ENCODE measurements around the gene SAMD13. TPM values are rescaled to one million over a fixed set of nuclear protein-coding genes. Genes with fewer than 3 reads are reported as not detected.

SAMD13 gene
- total RNA-seq, 1 donor from 2014 or later = 0.93 TPM

DNA sequence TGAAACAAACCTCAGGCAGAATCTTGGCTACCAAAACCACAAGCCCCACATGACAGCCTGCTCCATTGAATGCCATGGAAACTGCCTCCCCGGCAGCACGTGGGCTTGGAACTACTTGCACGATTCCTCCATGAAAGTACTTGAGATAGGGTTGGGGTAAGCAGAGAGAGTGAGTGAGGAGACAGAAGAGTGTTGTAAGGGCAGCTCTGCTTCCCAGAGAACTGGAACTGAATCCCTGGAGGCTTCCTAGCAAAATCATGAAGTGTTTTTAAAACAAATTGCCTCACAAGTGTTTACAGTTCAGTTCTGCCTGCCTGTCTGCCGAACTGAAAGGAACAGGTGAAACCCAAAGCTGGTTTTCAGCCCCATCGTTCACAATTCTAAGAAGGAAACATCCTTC lies 61.5 kb downstream of the SAMD13 start:
- H3K27me3 ChIP-seq (ENCODE audit: insufficient read depth, low read length) = no peaks in the 10 kb centered on the region
- peaks cover 2% of the 10 kb centered on the region for H3K9me3 ChIP-seq (ENCODE audit: insufficient read depth, low read depth, low read length)
- H3K4me1 ChIP-seq (ENCODE audit: insufficient read depth, low read length) = peaks cover 14% of the 10 kb centered on the region
- no peak for TF ChIP-seq EZH2 (IDR thresholded peaks at IDR 0.05; ENCODE audit: insufficient read depth, low read length)
- TF ChIP-seq, protein P1, sequence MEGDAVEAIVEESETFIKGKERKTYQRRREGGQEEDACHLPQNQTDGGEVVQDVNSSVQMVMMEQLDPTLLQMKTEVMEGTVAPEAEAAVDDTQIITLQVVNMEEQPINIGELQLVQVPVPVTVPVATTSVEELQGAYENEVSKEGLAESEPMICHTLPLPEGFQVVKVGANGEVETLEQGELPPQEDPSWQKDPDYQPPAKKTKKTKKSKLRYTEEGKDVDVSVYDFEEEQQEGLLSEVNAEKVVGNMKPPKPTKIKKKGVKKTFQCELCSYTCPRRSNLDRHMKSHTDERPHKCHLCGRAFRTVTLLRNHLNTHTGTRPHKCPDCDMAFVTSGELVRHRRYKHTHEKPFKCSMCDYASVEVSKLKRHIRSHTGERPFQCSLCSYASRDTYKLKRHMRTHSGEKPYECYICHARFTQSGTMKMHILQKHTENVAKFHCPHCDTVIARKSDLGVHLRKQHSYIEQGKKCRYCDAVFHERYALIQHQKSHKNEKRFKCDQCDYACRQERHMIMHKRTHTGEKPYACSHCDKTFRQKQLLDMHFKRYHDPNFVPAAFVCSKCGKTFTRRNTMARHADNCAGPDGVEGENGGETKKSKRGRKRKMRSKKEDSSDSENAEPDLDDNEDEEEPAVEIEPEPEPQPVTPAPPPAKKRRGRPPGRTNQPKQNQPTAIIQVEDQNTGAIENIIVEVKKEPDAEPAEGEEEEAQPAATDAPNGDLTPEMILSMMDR (IDR thresholded peaks at IDR 0.05; ENCODE audit: insufficient read depth, low read depth, low read length) = no peak
- no peak overlapping the region for H3K27ac ChIP-seq (ENCODE audit: low read depth, low read length)
- no peaks in the 10 kb centered on the region for H3K36me3 Mint-ChIP-seq (ENCODE audit: low read depth, unreplicated experiment)
- peaks cover 4% of the 10 kb centered on the region for H3K9me3 Mint-ChIP-seq (ENCODE audit: unreplicated experiment)
- no peak overlapping the region for H3K4me3 ChIP-seq (ENCODE audit: insufficient read depth, low read depth, low read length)
- no peak overlapping the region for H3K4me3 Mint-ChIP-seq (ENCODE audit: unreplicated experiment)
- H3K79me2 ChIP-seq (ENCODE audit: insufficient read depth, low read length) = no peaks in the 10 kb centered on the region
- no peaks in the 10 kb centered on the region for H3K36me3 ChIP-seq (ENCODE audit: insufficient read depth, low read length)
- no peak for FAIRE-seq
- no peak for DNase-seq (ENCODE audit: low read depth)
- no peak overlapping the region for H3K27ac Mint-ChIP-seq (ENCODE audit: unreplicated experiment)
- no peak overlapping the region for H3K9ac ChIP-seq (ENCODE audit: low read length)
- H3K4me2 ChIP-seq (ENCODE audit: low read length) = no peak overlapping the region
- peaks cover 15% of the 10 kb centered on the region for H3K4me1 Mint-ChIP-seq (ENCODE audit: low read depth, unreplicated experiment)
- no peaks in the 10 kb centered on the region for H4K20me1 ChIP-seq (ENCODE audit: insufficient read depth, low read length)
- no peaks in the 10 kb centered on the region for H3K27me3 Mint-ChIP-seq (ENCODE audit: low read depth, unreplicated experiment)
- no peak overlapping the region for H2AFZ ChIP-seq (ENCODE audit: low read depth, low read length)

DNA sequence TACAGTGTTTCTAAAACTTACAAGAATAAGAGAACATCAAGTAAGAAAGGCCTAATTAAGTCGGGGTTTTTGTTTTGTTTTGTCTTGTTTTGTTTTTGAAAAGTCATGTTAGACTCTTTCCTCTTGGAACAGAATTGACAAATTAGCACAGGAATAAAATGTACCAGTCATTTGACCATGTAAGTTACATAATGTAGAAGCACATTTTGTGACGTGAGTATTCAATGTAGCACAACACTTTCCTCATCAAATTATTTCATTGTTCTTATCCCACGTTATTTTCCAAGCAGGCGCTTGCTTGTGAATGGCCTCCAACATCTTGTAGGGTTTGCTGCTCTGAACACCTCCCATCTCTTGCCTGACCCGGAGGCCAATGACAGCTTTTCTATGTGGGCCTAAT lies 62.1 kb downstream of the SAMD13 start:
- Mint-ChIP-seq H3K4me1 (ENCODE audit: low read depth, unreplicated experiment) (peaks cover 15% of the 10 kb centered on the region), H3K36me3 (ENCODE audit: low read depth, unreplicated experiment) (no peaks in the 10 kb centered on the region), H3K4me3 (ENCODE audit: unreplicated experiment) (no peak overlapping the region), H3K27me3 (ENCODE audit: low read depth, unreplicated experiment) (no peaks in the 10 kb centered on the region), H3K9me3 (ENCODE audit: unreplicated experiment) (peaks cover 4% of the 10 kb centered on the region), H3K27ac (ENCODE audit: unreplicated experiment) (no peak overlapping the region)
- H3K9me3 ChIP-seq (ENCODE audit: insufficient read depth, low read depth, low read length) = peaks cover 2% of the 10 kb centered on the region
- no peak overlapping the region for H3K4me2 ChIP-seq (ENCODE audit: low read length)
- no peaks in the 10 kb centered on the region for H4K20me1 ChIP-seq (ENCODE audit: insufficient read depth, low read length)
- H3K9ac ChIP-seq (ENCODE audit: low read length) = no peak overlapping the region
- H3K27me3 ChIP-seq (ENCODE audit: insufficient read depth, low read length) = no peaks in the 10 kb centered on the region
- H3K36me3 ChIP-seq (ENCODE audit: insufficient read depth, low read length) = no peaks in the 10 kb centered on the region
- DNase-seq (ENCODE audit: low read depth) = no peak
- H3K4me1 ChIP-seq (ENCODE audit: insufficient read depth, low read length) = peaks cover 14% of the 10 kb centered on the region
- no peaks in the 10 kb centered on the region for H3K79me2 ChIP-seq (ENCODE audit: insufficient read depth, low read length)
- no peak overlapping the region for H3K27ac ChIP-seq (ENCODE audit: low read depth, low read length)
- no peak overlapping the region for H3K4me3 ChIP-seq (ENCODE audit: insufficient read depth, low read depth, low read length)
- no peak for TF ChIP-seq EZH2 (IDR thresholded peaks at IDR 0.05; ENCODE audit: insufficient read depth, low read length)
- TF ChIP-seq, protein P1 (IDR thresholded peaks at IDR 0.05; ENCODE audit: insufficient read depth, low read depth, low read length) = no peak
- no peak for FAIRE-seq
- H2AFZ ChIP-seq (ENCODE audit: low read depth, low read length) = no peak overlapping the region
